GM18508 (cell line): ENCODE measurements around the gene LAPTM5.

Source experiments
- ATAC-seq: cut with Tn5 transposase; IDR thresholded peaks from one replicate; pipeline ENCODE4 v1.9.1; 2021; ENCODE audit warnings: moderate number of reproducible peaks; ENCODE audit not compliant: insufficient read depth, unreplicated experiment

Gene LAPTM5

GRCh38 chr1:30759718-30760281 is 2.2 kb upstream of the LAPTM5 start:
- no peak for ATAC-seq

GRCh38 chr1:30758785-30759380 is 1.3 kb upstream of the LAPTM5 start:
- no peak for ATAC-seq

GRCh38 chr1:30758121-30758688 is 631 bp upstream of the LAPTM5 start:
- ATAC-seq: no peak

- ATAC-seq: no peak
These were observed 826 bp downstream of the LAPTM5 start for GRCh38 chr1:30756545-30757351.

GRCh38 chr1:30756206-30756544 is 1.4 kb downstream of the LAPTM5 start:
- ATAC-seq: no peak

- no peak for ATAC-seq
These were observed 1.8 kb downstream of the LAPTM5 start for GRCh38 chr1:30755746-30756145.

GRCh38 chr1:30755334-30755733 is 2.2 kb downstream of the LAPTM5 start:
- no peak for ATAC-seq

GRCh38 chr1:30754684-30755171 is 2.8 kb downstream of the LAPTM5 start:
- ATAC-seq: peak; percentile 45

GRCh38 chr1:30753660-30754123 is 3.9 kb downstream of the LAPTM5 start:
- no peak for ATAC-seq

GRCh38 chr1:30753118-30753517 is 4.5 kb downstream of the LAPTM5 start:
- ATAC-seq: no peak

- ATAC-seq: no peak
These were observed 5.0 kb downstream of the LAPTM5 start for GRCh38 chr1:30752651-30752908.

GRCh38 chr1:30751830-30752650 is 5.5 kb downstream of the LAPTM5 start:
- ATAC-seq: no peak

- no peak for ATAC-seq
These were observed 6.8 kb downstream of the LAPTM5 start for GRCh38 chr1:30750731-30751291.

GRCh38 chr1:30749691-30750583 is 7.6 kb downstream of the LAPTM5 start:
- no peak for ATAC-seq

GRCh38 chr1:30748699-30749401 is 8.7 kb downstream of the LAPTM5 start:
- ATAC-seq: no peak

- no peak for ATAC-seq
These were observed 9.4 kb downstream of the LAPTM5 start for GRCh38 chr1:30748098-30748698.

- no peak for ATAC-seq
These were observed 10.3 kb downstream of the LAPTM5 start for GRCh38 chr1:30747033-30748008.
